DND-41 (cell line): Measurements from ENCODE around the gene PANK4.
A peak's percentile ranks its signal among the peaks of the same experiment; 100 is the strongest.

Source experiments
- ATAC-seq: fragments of 200-7000 bp; cut with Tn5 transposase; 3 replicates; pipeline ENCODE4 v1.9.1; 2021; ENCODE audit warnings: low read depth; ENCODE audit not compliant: insufficient read depth
- DNase-seq: peaks from one replicate; pipeline ENCODE4 v3.0.0-alpha.2; 2020
- H2AFZ ChIP-seq: 2 replicates; pipeline ENCODE4 v1.6.0; 2012; ENCODE audit warnings: low read depth, low read length
- H3K27ac ChIP-seq: 2 replicates; pipeline ENCODE4 v1.5.1; 2012; ENCODE audit warnings: low read length, inconsistent platforms
- H3K27me3 ChIP-seq: fragments of 200-600 bp; sonication (generic); 2 replicates; pipeline ENCODE4 v1.6.0; 2012; ENCODE audit warnings: low read length, mild to moderate bottlenecking, inconsistent platforms; ENCODE audit not compliant: insufficient read depth, poor library complexity
- H3K36me3 ChIP-seq: 2 replicates; pipeline ENCODE4 v1.5.1; 2012; ENCODE audit warnings: low read length, inconsistent platforms; ENCODE audit not compliant: insufficient read depth
- H3K4me1 ChIP-seq: 2 replicates; pipeline ENCODE4 v1.5.1; 2012; ENCODE audit warnings: mild to moderate bottlenecking, low read length; ENCODE audit not compliant: insufficient read depth
- H3K4me2 ChIP-seq: 2 replicates; pipeline ENCODE4 v1.6.0; 2012; ENCODE audit warnings: mild to moderate bottlenecking, moderate library complexity, low read length, inconsistent platforms; ENCODE audit not compliant: insufficient read depth
- H3K4me3 ChIP-seq, 2 experiments: fragments of 200-600 bp in 1 of 2; shearing (Covaris generic) in 1 of 2; 2 replicates each; pipeline ENCODE4 v1.5.1; 2012 to 2016; ENCODE audit warnings: inconsistent platforms in 2 of 2, low read length in 2 of 2, mild to moderate bottlenecking in 2 of 2, low read depth in 1 of 2, moderate library complexity in 1 of 2
- H3K79me2 ChIP-seq: 2 replicates; pipeline ENCODE4 v1.6.0; 2012; ENCODE audit warnings: low read length, inconsistent platforms; ENCODE audit not compliant: insufficient read depth
- H3K9ac ChIP-seq: 2 replicates; pipeline ENCODE4 v1.6.0; 2012; ENCODE audit warnings: low read depth, mild to moderate bottlenecking, inconsistent platforms, low read length, moderate library complexity
- H3K9me3 ChIP-seq: 2 replicates; pipeline ENCODE4 v1.5.1; 2012; ENCODE audit warnings: low read length, moderate library complexity, mild to moderate bottlenecking, inconsistent platforms; ENCODE audit not compliant: insufficient read depth, severe bottlenecking
- H4K20me1 ChIP-seq: 2 replicates; pipeline ENCODE4 v1.6.0; 2012; ENCODE audit warnings: low read length; ENCODE audit not compliant: insufficient read depth
- CTCF ChIP-seq: IDR thresholded peaks from 2 replicates; pipeline ENCODE4 v1.5.1; 2012; ENCODE audit warnings: borderline replicate concordance, low read length, moderate library complexity, mild to moderate bottlenecking; ENCODE audit not compliant: poor library complexity, severe bottlenecking; ENCODE audit errors: extremely low read depth
- EZH2 ChIP-seq: IDR thresholded peaks from 3 replicates; pipeline ENCODE4 v1.6.1; 2012; ENCODE audit warnings: borderline replicate concordance, low read depth, mild to moderate bottlenecking, moderate library complexity, low read length, inconsistent platforms; ENCODE audit not compliant: severe bottlenecking

Gene PANK4

GRCh38 chr1:2504949-2505272 lies 21.5 kb downstream of the PANK4 start:
- no peak overlapping the region for H3K4me2 ChIP-seq
- no peak overlapping the region for H3K27ac ChIP-seq
- peaks cover 43% of the 10 kb centered on the region for H4K20me1 ChIP-seq
- H3K4me3 ChIP-seq: no peak overlapping the region
- H3K9ac ChIP-seq: no peak overlapping the region
- no peaks in the 10 kb centered on the region for H3K27me3 ChIP-seq
- H3K9me3 ChIP-seq: no peaks in the 10 kb centered on the region
- H3K36me3 ChIP-seq: peaks cover 28% of the 10 kb centered on the region
- no peak overlapping the region for H2AFZ ChIP-seq
- TF ChIP-seq EZH2: no peak
- TF ChIP-seq CTCF: no peak
- DNase-seq (no peak), ATAC-seq (no peak)
- H3K79me2 ChIP-seq: no peaks in the 10 kb centered on the region
- 0 out of 2 replicates have a peak, but pooled peaks cover 3% of the 10 kb centered on the region for H3K4me1 ChIP-seq

- 0 out of 2 replicates have a peak, but pooled peaks cover 7% of the 10 kb centered on the region for H3K4me1 ChIP-seq
- H4K20me1 ChIP-seq: peaks cover 38% of the 10 kb centered on the region
- DNase-seq: no peak
- H3K27ac ChIP-seq: no peak overlapping the region
- H3K9ac ChIP-seq: no peak overlapping the region
- H3K79me2 ChIP-seq: no peaks in the 10 kb centered on the region
- no peaks in the 10 kb centered on the region for H3K9me3 ChIP-seq
- H3K4me2 ChIP-seq: no peak overlapping the region
- H3K27me3 ChIP-seq: no peaks in the 10 kb centered on the region
- no peak overlapping the region for H2AFZ ChIP-seq
- TF ChIP-seq EZH2: no peak
- no peak for TF ChIP-seq CTCF
- ATAC-seq: 0 out of 3 replicates have a peak, but pooled peaks have one; percentile 9
- no peak overlapping the region for H3K4me3 ChIP-seq
- peaks cover 23% of the 10 kb centered on the region for H3K36me3 ChIP-seq
Observed at GRCh38 chr1:2504225-2504948, 22.0 kb downstream of the PANK4 start.

GRCh38 chr1:2503554-2504224 lies 22.7 kb downstream of the PANK4 start:
- H4K20me1 ChIP-seq: peaks cover 34% of the 10 kb centered on the region
- no peaks in the 10 kb centered on the region for H3K27me3 ChIP-seq
- no peak overlapping the region for H3K4me2 ChIP-seq
- H3K4me3 ChIP-seq: no peak overlapping the region
- no peak overlapping the region for H2AFZ ChIP-seq
- H3K36me3 ChIP-seq: peaks cover 16% of the 10 kb centered on the region
- DNase-seq: no peak
- H3K9ac ChIP-seq: no peak overlapping the region
- H3K27ac ChIP-seq: no peak overlapping the region
- no peaks in the 10 kb centered on the region for H3K79me2 ChIP-seq
- 0 out of 2 replicates have a peak, but pooled peaks cover 7% of the 10 kb centered on the region for H3K4me1 ChIP-seq
- ATAC-seq: no peak
- TF ChIP-seq CTCF (no peak), EZH2 (no peak)
- H3K9me3 ChIP-seq: no peaks in the 10 kb centered on the region
